Measurements from ENCODE around the gene EEF2.
A peak's percentile ranks its signal among the peaks of the same experiment; 100 is the strongest.

The EEF2 gene

GRCh38 chr19:3984584-3984907 is 717 bp downstream of the EEF2 start:
- no peak for DNase-seq (ENCODE audit: low read depth)

DNA sequence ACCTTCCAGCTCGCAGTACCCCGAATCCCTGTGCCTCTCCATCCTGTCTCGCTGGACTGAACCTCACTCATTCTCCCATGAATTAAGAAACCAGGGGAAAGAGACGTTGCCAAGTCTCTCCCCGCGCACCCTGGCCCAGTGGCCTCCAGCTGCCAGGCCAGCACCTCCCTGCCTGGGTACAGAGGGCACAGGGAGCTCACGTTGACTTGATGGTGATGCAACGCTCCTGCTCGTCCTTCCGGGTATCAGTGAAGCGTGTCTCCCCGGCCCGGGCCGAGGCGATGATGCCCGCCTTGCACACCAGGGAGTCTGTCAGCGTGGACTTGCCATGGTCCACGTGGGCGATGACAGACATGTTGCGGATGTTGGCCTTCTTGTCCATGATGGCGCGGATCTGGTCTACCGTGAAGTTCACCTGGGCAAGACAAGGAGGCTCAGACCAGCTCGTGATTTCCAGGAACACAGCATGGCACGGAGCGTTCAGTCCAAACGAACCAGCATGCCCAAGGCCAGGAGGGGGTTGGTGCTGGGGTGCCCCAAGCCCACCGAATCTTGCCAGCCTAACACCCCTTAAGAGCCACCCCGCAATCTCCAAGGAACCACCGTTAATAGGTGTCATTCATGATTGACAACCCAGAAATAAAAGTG is 1.2 kb downstream of the EEF2 start:
- DNase-seq (ENCODE audit: low read depth), result peak; percentile 82

GRCh38 chr19:3983542-3983914 is 1.7 kb downstream of the EEF2 start:
- no peak for DNase-seq (ENCODE audit: low read depth)

DNA sequence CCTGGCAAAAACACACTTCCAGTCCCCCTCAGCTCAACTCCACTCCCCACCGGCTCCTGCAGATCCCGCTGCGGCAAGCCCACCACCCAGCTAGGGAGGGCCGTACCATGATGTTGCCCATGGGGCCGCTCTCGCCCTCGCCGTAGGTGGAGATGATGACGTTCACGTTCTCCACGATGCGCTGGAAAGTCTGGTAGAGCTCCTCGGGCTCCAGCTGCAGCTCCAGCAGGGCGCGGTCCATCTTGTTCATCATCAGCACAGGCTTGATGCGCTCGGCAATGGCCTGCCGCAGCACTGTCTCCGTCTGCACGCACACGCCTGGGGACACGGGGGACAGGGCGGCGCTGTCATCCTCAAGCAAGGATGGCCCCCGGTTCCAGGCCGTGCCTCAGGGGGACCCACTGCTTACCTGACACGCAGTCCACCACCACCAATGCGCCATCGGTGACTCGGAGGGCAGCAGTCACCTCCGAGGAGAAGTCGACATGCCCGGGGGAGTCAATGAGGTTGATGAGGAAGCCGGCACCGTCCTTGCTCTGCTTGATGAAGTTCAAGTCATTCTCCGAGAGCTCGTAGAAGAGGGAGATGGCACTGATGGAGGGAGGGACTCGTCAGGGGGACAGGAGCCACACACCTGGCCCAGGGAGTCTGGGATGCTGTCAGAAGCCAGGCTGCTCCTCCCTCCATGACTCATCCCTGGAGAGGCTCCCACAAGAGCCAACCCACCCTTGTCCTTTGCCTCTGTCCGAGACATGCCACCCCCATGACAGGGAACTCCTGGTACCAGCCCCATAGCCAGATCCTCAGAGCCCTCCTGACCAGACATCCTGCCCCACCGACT is 2.3 kb downstream of the EEF2 start:
- DNase-seq (ENCODE audit: low read depth), result peak; percentile 48

DNA sequence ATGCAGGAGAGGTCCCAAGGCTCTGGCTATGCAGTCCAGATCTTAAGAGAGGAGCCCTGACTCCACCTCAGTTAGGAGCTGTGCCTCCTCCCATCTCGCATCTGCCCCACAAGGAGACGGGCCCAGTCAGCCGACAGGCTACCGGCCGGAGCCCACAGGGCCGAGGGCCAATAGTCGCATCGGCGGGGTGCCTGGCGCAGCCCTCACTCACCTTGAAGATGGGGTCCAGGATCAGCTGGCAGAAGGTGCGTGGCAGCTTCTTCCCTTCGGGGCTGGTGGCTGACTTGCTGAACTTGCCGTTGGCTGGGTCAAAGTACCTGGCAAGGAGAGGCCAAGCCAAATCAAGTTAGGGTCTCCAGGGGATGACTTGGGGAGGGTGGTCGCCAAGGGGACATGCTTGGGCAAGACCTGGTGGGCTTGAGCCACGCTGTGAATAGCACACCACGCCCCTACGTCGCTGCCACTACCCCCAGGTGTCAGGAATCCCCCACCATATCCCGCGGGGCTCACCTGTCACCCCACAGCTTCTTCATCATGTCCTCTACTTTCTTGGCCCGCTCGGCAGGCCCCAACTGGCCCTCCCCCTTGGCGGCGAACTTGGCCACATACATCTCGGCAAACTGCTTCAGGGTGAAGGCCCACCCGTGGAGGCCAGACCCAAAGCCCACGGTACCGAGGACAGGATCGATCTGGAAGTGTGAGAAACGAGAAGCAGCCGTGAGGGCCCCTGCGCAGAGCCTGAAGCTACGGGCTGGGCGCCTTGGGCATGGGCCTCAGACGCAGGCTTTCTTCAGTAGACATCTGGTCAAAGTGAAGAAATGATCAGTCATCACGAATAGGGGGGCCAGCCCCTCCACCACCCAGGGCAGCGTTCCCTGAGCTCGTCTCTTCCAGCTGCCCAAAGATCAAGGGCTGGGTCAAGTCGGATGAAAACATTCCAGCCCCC is 3.3 kb downstream of the EEF2 start:
- DNase-seq (ENCODE audit: low read depth), result no peak

DNA sequence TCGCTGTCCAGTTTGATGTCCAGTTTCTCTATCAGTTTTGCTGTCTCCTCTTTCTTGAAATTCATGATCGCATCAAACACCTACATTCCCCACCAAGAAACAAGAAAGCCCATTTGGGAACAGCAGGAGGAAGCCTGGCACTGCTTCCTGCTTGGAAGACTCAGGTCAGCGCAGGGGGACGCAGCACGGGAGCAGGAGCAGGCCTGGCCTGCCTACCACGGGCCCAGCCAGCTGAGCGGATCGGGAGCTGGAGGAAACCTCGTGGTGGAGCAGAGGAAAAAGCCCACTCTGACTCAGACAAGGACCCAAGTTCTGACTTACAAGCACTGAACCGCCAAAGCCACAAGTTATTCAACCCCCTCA is 3.9 kb downstream of the EEF2 start:
- DNase-seq (ENCODE audit: low read depth), result no peak

GRCh38 chr19:3980353-3981251 is 4.7 kb downstream of the EEF2 start:
- no peak for DNase-seq (ENCODE audit: low read depth)

DNA sequence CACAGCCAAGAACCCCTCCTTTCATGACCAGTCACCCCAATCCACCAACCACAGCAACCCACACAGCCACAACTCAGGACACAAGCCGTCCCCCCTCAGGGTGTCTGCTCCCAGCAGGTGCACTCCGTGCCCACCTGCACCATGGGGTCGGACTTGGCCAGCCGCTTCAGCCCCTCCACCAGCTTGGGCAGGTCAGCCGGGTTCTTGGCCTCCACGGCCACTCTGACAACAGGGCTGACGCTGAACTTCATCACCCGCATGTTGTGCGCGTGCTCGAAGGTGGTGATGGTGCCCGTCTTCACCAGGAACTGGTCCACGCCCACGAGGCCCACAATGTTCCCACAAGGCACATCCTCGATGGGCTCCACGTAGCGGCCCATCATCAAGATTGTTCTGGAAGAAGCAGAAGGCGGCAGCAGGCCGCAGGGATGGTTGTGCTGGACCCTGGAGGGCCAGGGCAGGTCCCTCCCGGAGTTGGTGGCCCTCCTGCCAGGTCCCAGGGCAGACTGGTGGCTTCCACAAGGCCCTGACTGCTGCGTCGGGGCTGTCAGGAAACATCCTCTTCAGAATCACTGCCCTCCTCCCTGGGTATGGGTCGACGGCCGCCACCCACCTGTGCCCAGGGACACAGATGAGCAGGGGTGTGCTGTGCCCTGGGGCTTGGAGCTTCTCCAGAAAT is 5.5 kb downstream of the EEF2 start:
- no peak for DNase-seq (ENCODE audit: low read depth)

DNA sequence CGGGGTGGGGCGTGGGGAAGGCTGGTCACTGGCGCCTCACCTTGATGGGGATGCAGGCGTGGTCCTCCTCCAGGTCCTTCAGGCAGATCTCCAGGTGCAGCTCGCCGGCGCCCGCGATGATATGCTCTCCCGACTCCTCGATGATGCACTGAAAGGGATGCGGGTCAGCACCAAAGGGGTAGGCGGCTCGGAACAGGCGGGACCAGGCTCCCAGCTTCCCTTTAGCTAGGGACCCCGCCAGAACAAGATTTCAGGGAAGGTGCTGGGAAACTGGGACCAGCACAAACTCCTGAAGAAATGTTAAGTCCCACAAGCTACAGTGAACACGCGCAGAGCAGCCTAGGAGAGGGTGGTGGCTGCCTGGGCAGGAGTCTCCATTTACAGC is 6.0 kb downstream of the EEF2 start:
- DNase-seq (ENCODE audit: low read depth), result no peak

DNA sequence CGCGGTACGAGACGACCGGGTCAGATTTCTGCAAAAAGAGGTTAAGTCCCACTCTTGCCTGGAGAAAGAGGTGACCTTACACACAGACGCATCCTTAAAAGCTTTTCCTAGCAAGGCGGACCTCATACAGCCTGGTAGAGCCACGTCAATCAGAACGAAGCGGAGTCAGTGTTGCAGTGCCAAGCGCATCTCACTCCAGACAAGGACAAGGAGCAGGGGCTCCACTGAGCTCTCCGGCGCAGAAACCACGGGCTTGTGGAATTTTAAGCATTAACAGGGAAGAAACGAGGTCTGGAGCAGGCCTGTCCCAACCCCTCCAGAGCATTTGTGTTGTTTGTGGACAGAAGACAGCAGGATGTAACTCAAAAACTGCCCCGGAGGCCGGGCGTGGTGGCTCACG is 7.1 kb downstream of the EEF2 start:
- DNase-seq (ENCODE audit: low read depth), result no peak

DNA sequence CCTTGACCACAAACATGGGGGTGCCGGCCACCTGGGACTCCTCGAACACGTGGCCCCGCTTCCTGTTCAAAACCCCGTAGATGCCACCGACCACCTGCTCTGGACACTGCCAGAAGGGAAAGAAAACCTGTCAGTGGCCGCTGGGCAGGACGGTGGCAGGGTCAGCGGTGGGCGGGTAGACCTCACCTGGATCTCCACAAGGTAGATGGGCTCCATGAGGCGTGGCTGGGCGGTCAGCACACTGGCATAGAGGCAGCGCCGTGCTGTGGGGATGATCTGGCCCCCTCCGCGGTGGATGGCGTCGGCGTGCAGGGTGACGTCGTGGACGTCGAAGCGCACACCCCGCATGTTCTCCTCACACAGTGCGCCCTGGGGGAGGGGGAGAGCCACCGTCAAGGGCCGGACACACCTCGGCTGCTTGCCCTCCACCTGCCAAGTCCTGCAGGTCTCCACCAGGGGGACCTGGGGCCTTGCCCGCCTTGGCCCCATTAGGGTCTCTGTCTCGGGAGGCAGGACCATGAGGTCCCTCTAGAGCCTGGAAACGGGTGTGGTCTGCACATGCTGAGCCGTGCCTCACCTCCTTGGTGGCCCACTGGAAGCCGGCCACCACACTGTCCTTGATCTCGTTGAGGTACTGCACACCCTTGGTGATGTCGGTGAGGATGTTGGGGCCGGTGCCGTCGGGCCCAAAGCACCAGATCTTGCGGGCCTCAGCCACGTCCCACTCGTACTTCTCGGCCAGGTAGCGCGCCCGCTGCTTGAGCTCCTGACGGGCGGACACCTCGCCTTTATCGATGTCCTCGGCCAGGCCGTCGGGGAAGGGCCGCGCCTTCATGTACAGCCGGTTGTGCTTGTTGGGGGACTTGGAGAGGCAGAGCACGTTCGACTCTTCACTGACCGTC is 7.8 kb downstream of the EEF2 start:
- no peak for DNase-seq (ENCODE audit: low read depth)

DNA sequence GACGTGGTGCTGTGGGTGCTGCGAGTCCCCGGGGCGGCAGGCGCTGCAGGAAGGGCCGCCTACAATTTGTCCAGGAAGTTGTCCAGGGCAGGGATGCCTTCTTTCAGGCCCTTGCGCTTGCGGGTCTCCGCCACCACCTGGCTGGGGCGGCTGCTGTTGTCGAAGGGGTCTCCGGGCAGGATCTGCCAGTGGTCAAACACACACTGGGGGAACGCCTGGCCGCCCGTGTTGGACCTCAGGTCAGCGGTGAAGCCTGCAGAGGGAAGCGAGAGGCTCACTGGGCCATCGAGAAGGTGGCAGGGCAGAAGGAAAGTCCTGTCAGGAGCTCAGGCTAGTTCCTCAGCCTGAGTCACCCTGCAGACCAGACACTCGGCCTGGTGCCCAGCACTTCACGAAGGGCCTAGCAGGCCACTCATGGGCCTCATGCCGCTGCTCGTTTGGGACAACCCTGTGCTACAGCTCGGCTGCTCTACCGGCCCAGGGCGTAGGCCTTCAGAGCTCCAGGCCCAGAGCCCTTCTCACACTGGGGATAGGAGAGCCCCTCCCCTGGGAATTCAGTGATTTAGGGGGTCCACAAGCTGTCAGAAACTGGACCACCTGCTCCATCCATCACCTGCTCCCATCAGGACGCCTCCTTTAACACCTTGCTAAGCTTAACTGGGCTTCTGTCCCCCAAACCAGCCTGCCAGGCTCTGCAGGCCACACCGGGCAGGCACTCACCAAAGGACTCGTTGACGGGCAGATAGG is 8.6 kb downstream of the EEF2 start:
- DNase-seq (ENCODE audit: low read depth), result no peak

DNA sequence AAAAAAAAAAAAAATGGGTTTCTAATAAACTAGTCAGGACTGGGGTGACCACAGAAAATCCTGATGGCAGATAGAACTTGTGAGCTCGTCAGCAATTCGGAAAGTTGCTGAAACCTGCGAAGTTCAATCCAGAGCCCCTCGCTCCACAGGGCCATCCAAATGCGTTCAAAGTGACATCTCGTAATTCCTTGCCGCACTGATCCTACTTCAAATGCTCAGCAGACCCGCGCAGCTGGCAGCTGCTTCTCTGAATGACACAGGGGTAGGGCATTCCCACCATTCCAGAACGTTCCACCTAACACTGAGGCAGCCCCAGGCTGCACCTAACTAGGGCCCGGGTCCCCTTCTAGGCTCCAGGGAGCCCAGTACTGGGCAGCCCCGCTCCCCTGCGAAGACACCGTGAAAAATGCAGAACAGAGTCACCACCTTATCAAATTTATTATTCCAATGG is 9.6 kb downstream of the EEF2 start:
- no peak for DNase-seq (ENCODE audit: low read depth)

DNA sequence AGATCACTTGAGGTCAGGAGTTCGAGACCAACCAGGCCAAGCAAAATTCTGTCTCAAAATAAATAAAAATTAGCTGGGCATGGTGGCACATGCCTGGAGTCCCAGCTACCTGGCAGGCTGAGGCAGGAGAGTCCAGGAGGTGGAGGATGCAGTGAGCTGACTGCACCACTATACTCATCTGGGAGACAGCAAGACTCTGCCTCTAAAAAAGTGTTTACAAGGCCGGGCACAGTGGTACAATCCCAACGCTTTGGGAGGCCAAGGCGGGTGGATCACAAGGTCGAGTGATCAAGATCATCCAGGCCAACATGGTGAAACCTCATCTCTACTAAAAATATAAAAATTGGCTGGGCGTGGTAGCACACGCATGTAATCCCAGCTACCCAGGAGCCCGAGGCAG is 10.1 kb downstream of the EEF2 start:
- no peak for DNase-seq (ENCODE audit: low read depth)

DNA sequence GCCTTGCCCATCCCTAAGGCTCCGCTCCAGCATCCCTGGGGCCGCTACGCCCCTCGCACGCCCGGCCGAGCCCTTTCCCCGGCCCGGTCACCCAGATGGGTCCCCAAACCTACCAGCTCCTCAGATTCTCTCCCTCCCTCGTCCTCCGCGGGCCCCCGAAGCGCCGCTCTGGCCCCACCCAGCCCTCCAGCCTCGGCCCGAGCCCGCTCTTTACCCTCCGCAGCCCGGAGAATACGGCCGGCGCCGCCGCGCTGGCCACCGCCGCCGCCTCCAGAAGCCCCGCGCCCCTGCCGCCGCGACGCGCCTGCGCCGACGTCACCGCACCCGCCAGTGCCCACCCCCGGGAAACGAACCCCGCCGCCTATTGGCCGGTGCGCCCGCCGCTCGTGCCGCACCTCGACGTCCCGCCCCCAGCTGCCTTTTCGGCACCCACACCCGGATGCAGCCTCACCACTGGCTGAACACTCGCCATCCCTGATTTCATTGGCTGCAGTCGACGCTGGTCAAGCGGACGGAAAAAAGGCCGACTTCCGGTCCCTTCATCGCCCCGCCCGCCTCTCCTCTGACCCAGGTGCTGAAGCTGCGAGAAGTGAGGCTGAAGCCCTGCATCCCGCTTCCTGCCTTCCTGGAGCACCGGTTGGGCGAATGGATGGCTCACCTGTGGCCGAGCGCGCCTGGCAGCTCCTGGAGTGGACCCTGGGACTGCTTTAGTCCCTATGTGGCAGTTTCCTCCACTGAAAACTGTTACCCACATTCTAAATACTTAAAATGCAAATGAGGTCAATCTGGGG is 14.3 kb downstream of the EEF2 start, which contains the start of gene DAPK3:
TSS of gene DAPK3 (minus strand) at position 292 of the 791 bp plus-strand sequence. CDS start 1,364 bp downstream, outside the sequence.
- DNase-seq (ENCODE audit: low read depth), result peak; percentile 97

GRCh38 chr19:3970313-3970807 is 14.9 kb downstream of the EEF2 start:
- no peak for DNase-seq (ENCODE audit: low read depth)

- DNase-seq (ENCODE audit: low read depth), result peak; percentile 82
Measured at GRCh38 chr19:3969435-3970312, 15.6 kb downstream of the EEF2 start.

All from fibroblast of gingiva (primary cell).